ENCODE data around the gene NSMF.
"Not testable (repeated sequence)": the region's sequence is repeated elsewhere in the genome, so short reads cannot be mapped to it uniquely, and the experiment has no call there.

Gene NSMF

GRCh38 chr9:137428841-137429545, 30.1 kb downstream of the NSMF start:
- no peak for DNase-seq

GRCh38 chr9:137428311-137428630, 30.9 kb downstream of the NSMF start:
- DNase-seq = no peak

GRCh38 chr9:137427454-137428310, 31.5 kb downstream of the NSMF start:
- DNase-seq = no peak

GRCh38 chr9:137426018-137426681, 33.0 kb downstream of the NSMF start:
- DNase-seq = no peak

- DNase-seq = no peak
Observed at GRCh38 chr9:137423514-137424291, 35.4 kb downstream of the NSMF start.

- peak; percentile 92 to 95 for DNase-seq
Observed at GRCh38 chr9:137422604-137423513, 36.3 kb downstream of the NSMF start, which contains the start of the genes EXD3 and NOXA1. TSS of gene EXD3 (minus strand) at chr9:137423162. CDS start at chr9:137395357, 27,805 bp downstream. TSS of gene NOXA1 (plus strand) at chr9:137423393. CDS start at chr9:137423530, 137 bp downstream.

GRCh38 chr9:137421838-137422603, 37.1 kb downstream of the NSMF start:
- no peak for DNase-seq

- no peak for DNase-seq
Observed at GRCh38 chr9:137417161-137418021, 41.7 kb downstream of the NSMF start.

- DNase-seq = no peak
Observed at GRCh38 chr9:137416563-137417151, 42.5 kb downstream of the NSMF start.

GRCh38 chr9:137416006-137416562, 43.0 kb downstream of the NSMF start:
- DNase-seq = no peak

GRCh38 chr9:137415451-137415850, 43.7 kb downstream of the NSMF start:
- DNase-seq = no peak

- no peak for DNase-seq
Observed at GRCh38 chr9:137412431-137412830, 46.7 kb downstream of the NSMF start.

- no peak for DNase-seq
Observed at GRCh38 chr9:137411645-137412380, 47.3 kb downstream of the NSMF start.

- no peak for DNase-seq
Observed at GRCh38 chr9:137411260-137411644, 47.9 kb downstream of the NSMF start.

- no peak for DNase-seq
Observed at GRCh38 chr9:137410891-137411249, 48.3 kb downstream of the NSMF start.

GRCh38 chr9:137410236-137410890, 48.8 kb downstream of the NSMF start:
- DNase-seq = not testable (repeated sequence)

GRCh38 chr9:137409515-137409914, 49.6 kb downstream of the NSMF start:
- DNase-seq = no peak
